GM10266 (cell line): Measurements from ENCODE around the gene GBF1.
A peak's percentile ranks its signal among the peaks of the same experiment; 100 is the strongest.

Experiments used
- DNase-seq: peaks from one replicate; pipeline ENCODE4 v3.0.0; 2012; ENCODE audit errors: extremely low spot score
- TF ChIP-seq, protein P1 (sequence below): IDR thresholded peaks from 2 replicates; pipeline ENCODE4 v1.5.1; 2012; ENCODE audit warnings: mild to moderate bottlenecking, low read depth; ENCODE audit not compliant: control insufficient read depth, insufficient read depth; ENCODE audit errors: missing control alignments

The GBF1 gene

DNA sequence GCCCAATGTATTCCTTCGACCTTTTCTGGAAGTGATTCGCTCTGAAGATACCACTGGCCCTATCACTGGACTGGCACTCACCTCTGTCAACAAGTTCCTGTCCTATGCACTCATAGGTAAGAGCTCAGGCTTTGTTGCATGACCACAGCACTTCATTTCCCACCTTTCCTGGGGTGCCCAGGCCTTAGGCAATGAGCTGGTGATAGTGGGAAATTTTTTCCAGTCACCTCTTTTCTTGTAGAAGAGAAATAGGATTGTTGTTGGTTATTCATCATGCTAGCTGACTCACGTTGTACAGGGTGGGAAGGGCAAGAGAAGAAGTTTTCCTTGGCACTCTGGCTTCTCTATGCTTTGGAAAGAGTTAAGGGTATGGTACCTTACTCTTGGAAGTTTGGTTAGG, 98.7 kb downstream of the GBF1 start:
- TF ChIP-seq, protein P1, sequence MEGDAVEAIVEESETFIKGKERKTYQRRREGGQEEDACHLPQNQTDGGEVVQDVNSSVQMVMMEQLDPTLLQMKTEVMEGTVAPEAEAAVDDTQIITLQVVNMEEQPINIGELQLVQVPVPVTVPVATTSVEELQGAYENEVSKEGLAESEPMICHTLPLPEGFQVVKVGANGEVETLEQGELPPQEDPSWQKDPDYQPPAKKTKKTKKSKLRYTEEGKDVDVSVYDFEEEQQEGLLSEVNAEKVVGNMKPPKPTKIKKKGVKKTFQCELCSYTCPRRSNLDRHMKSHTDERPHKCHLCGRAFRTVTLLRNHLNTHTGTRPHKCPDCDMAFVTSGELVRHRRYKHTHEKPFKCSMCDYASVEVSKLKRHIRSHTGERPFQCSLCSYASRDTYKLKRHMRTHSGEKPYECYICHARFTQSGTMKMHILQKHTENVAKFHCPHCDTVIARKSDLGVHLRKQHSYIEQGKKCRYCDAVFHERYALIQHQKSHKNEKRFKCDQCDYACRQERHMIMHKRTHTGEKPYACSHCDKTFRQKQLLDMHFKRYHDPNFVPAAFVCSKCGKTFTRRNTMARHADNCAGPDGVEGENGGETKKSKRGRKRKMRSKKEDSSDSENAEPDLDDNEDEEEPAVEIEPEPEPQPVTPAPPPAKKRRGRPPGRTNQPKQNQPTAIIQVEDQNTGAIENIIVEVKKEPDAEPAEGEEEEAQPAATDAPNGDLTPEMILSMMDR = no peak
- DNase-seq = no peak

DNA sequence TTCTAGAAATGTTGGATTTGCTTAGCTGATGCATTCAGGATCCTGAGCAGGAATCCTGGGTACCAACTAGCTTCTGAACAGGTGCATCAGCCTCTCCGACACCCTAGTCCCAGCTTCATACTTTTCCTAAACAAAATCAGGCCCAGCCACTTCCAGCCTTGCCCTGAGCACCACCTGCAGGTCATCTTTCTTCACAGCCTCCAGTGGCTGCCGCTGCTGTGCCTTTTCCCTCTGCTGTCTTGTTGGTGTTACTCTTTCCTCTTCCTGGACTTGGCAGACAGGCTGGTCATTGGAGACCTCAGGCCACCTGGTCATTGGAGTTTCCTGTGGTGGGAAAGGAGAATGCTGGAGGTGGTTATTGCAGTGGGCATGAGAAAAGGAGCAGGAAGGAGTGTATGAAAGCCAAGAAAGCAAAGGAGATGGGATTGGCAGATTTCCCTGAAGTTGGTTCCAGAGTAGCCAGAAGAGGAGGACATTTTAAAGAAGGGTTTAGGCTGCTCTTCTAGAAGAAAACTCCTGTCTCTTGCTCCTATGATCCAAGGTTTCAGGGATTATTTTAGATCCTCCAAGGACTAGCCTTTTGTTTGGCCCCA, 102.0 kb downstream of the GBF1 start:
- TF ChIP-seq, protein P1 = peak; percentile 52
- peak; percentile 23 for DNase-seq

DNA sequence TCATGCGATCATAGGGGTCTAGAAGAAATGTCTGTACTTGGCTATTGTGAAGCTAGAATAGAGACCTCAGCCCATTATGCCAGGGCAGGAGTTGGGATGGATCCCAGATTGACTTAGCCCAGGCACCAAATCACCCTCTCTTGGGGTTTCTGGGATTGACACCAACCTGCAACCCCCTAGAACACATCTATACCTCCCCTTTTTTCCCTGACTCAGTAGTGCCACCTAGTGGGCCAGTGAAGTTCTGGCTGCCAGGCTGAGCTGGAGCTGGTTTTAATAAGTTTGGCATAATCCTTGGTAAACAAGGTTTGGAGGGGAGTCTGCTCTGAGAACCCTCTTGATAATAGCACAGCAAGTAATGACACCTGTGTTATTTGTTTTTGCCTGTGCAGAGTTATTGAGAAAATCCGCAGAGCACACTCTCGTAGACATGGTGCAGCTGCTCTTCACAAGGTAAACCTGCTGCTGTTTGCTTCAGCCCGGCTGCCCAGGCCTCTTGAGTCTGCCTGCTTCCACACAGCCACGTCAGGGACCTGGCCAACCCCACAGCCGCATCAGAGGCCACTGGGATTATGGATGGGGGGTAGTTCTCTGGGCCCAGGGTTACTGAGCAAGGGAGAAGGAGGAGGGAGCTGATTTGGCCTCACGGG, 106.9 kb downstream of the GBF1 start:
- TF ChIP-seq, protein P1 = peak; percentile 95

DNA sequence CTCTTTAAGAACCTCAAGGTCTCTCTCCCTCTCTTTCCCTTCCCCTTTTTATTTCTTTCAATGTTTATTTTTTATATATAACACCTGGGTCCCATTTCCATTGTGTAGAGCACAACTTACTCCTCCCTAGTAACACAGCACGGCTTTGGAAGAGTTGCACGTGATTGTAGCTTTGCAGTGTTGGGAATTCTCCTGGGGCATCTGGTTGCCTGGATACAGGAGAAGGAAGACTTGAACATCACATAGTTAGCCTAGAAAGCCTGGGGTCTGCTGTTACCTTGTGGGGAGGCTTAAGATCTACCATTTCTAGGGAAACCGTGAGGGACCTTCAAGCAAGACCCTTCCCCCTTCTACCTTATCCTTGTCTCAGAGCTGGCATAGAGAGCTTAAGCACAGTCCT, 109.1 kb downstream of the GBF1 start:
- DNase-seq = no peak
- TF ChIP-seq, protein P1 = no peak

More for the DNA sequence above, 106.9 kb downstream of the GBF1 start:
- peak; percentile 67 for DNase-seq

DNA sequence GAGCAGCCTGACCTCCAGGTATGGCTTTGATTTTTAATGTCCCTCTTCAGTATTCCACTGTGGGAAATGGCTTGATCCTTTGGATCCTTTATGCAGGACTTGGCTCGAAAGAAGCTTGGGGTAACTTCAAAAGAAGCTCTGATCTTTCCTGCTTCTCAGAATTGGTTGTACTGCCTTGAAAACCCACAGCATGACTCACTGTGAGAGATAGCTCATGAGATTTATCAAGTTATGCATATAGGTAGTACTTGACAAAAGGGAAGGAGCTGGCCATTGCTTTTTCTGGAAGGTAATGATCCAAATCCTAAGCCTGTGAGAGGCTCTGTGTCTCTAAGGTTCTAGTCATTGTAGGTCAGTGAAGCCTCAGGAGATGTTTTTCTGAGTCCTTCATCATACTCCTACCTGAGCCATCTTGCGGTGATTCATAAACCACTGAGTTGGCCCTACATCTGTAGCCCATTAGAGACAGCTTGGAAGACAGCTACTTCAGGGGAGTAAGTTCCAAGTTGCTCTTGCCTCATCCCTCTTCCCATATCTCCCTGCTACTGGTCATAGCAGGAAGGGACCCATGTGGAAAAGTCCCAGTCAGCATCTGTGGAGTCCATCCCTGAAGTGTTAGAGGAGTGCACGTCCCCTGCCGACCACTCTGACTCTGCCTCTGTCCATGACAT, 113.5 kb downstream of the GBF1 start:
- TF ChIP-seq, protein P1 = no peak
- DNase-seq = no peak

DNA sequence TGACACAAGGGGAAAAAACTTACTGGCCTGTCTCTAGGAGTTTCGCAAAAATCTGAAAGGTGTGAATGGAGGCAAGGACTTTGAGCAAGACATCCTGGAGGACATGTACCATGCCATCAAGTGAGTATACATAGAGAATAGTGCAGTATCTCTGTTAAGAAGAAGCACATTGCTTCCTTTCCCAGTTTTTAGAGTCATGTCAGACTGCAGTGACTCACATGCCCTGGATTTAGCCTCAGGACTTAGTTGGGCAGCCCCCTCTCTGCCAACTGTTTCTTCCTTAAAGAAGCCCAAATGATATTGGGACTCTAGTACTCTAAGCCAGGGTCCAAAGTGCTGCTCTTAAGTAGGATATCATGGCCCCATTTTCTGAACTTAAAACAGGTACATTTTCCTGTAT, 122.1 kb downstream of the GBF1 start:
- TF ChIP-seq, protein P1 = no peak
- DNase-seq = no peak

DNA sequence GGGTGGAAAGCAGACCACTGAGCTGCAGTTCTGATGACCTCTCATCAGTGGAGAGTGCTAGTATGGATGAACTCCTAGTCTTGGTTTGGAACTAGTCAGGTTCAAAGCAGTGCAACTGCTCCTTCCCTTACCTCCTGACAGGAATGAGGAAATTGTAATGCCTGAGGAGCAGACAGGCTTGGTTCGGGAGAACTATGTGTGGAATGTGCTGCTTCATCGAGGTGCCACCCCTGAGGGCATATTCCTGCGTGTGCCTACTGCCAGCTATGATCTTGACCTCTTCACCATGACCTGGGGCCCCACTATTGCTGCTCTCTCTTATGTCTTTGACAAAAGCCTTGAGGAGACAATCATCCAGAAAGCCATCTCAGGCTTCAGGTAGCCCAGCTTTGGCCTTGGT, 122.7 kb downstream of the GBF1 start:
- TF ChIP-seq, protein P1 = no peak

More for the DNA sequence above, 122.7 kb downstream of the GBF1 start:
- no peak for DNase-seq
